DMS153 treated with DMSO at 0.1 percent for 48 hours (cell line): ENCODE data around the gene CACNA1E.
A peak's percentile ranks its signal among the peaks of the same experiment; 100 is the strongest.

Experiments
- DNase-seq: peaks from one replicate; lab custom pipeline; 2025; ENCODE audit not compliant: unreplicated experiment; lab: John Stamatoyannopoulos, UW

Gene CACNA1E

GRCh38 chr1:181626279-181626938, 143.1 kb downstream of the CACNA1E start:
- no peak for DNase-seq

- no peak for DNase-seq
Observed at GRCh38 chr1:181630398-181630797, 147.1 kb downstream of the CACNA1E start.

GRCh38 chr1:181630838-181631237, 147.5 kb downstream of the CACNA1E start:
- no peak for DNase-seq

GRCh38 chr1:181632492-181632891, 149.2 kb downstream of the CACNA1E start:
- no peak for DNase-seq

- no peak for DNase-seq
Observed at GRCh38 chr1:181632960-181633359, 149.6 kb downstream of the CACNA1E start.

GRCh38 chr1:181635110-181635509, 151.8 kb downstream of the CACNA1E start:
- no peak for DNase-seq

GRCh38 chr1:181637998-181638397, 154.7 kb downstream of the CACNA1E start:
- DNase-seq, result no peak

- DNase-seq, result peak; percentile 8
Observed at GRCh38 chr1:181640956-181641355, 157.6 kb downstream of the CACNA1E start.

GRCh38 chr1:181643631-181644030, 160.3 kb downstream of the CACNA1E start:
- no peak for DNase-seq

GRCh38 chr1:181645171-181645570, 161.9 kb downstream of the CACNA1E start:
- DNase-seq, result no peak

GRCh38 chr1:181646710-181647109, 163.4 kb downstream of the CACNA1E start:
- DNase-seq, result no peak

GRCh38 chr1:181647314-181648035, 164.2 kb downstream of the CACNA1E start:
- peak; percentile 3 for DNase-seq

- DNase-seq, result no peak
Observed at GRCh38 chr1:181651276-181651675, 168.0 kb downstream of the CACNA1E start.

GRCh38 chr1:181655756-181656155, 172.4 kb downstream of the CACNA1E start:
- no peak for DNase-seq

GRCh38 chr1:181656491-181656890, 173.2 kb downstream of the CACNA1E start:
- DNase-seq, result no peak

GRCh38 chr1:181658581-181658980, 175.3 kb downstream of the CACNA1E start:
- DNase-seq, result no peak

GRCh38 chr1:181659321-181659957, 176.1 kb downstream of the CACNA1E start:
- DNase-seq, result no peak

- no peak for DNase-seq
Observed at GRCh38 chr1:181660621-181661020, 177.3 kb downstream of the CACNA1E start.

GRCh38 chr1:181661569-181661968, 178.3 kb downstream of the CACNA1E start:
- DNase-seq, result peak; percentile 28

- no peak for DNase-seq
Observed at GRCh38 chr1:181662606-181663005, 179.3 kb downstream of the CACNA1E start.

GRCh38 chr1:181664543-181664942, 181.2 kb downstream of the CACNA1E start:
- DNase-seq, result no peak

- DNase-seq, result no peak
Observed at GRCh38 chr1:181669246-181669645, 185.9 kb downstream of the CACNA1E start.
